Measurements from ENCODE around the gene HOXD13. TPM values are rescaled to one million over a fixed set of nuclear protein-coding genes. Genes with fewer than 3 reads are reported as not detected.
A peak's percentile ranks its signal among the peaks of the same experiment; 100 is the strongest.

Gene HOXD13
- total RNA-seq, 2 experiments from 2014 or later = not detected

- ATAC-seq (ENCODE audit: low read depth) (no peak), DNase-seq (no peak)
- Mint-ChIP-seq H3K36me3 (peaks cover 4% of the 10 kb centered on the region), H3K4me3 (no peak overlapping the region), H3K4me1 (peaks cover 2% of the 10 kb centered on the region), H3K27me3 (peaks cover 84% of the 10 kb centered on the region), H3K27ac (no peak overlapping the region), H3K9me3 (peaks cover 8% of the 10 kb centered on the region)
- POLR2A ChIA-PET = no interaction called here
Observed at GRCh38 chr2:176111846-176112374, 19.4 kb downstream of the HOXD13 start.

GRCh38 chr2:176112375-176113302, 20.1 kb downstream of the HOXD13 start:
- POLR2A ChIA-PET = no interaction called here
- Mint-ChIP-seq H3K27ac (no peak overlapping the region), H3K4me3 (no peak overlapping the region), H3K27me3 (peaks cover 87% of the 10 kb centered on the region), H3K36me3 (peaks cover 5% of the 10 kb centered on the region), H3K4me1 (peaks cover 2% of the 10 kb centered on the region), H3K9me3 (peaks cover 8% of the 10 kb centered on the region)
- DNase-seq (no peak), ATAC-seq (ENCODE audit: low read depth) (no peak)

GRCh38 chr2:176114120-176114929, 21.8 kb downstream of the HOXD13 start:
- no peak overlapping the region for H3K27ac Mint-ChIP-seq
- POLR2A ChIA-PET = no interaction called here

GRCh38 chr2:176114930-176115625, 22.6 kb downstream of the HOXD13 start:
- H3K9me3 Mint-ChIP-seq = peaks cover 8% of the 10 kb centered on the region
- no peak overlapping the region for H3K4me3 Mint-ChIP-seq
- ATAC-seq (ENCODE audit: low read depth) (no peak), DNase-seq (no peak)
- H3K36me3 Mint-ChIP-seq = peaks cover 3% of the 10 kb centered on the region
- H3K27me3 Mint-ChIP-seq = peaks cover 96% of the 10 kb centered on the region
- no peak overlapping the region for H3K27ac Mint-ChIP-seq
- POLR2A ChIA-PET = no interaction called here
- H3K4me1 Mint-ChIP-seq = peaks cover 2% of the 10 kb centered on the region

More at GRCh38 chr2:176114120-176114929, 21.8 kb downstream of the HOXD13 start:
- Mint-ChIP-seq H3K36me3 (peaks cover 5% of the 10 kb centered on the region), H3K9me3 (peaks cover 10% of the 10 kb centered on the region), H3K27me3 (peaks cover 96% of the 10 kb centered on the region), H3K4me1 (peaks cover 2% of the 10 kb centered on the region), H3K4me3 (no peak overlapping the region)
- ATAC-seq (ENCODE audit: low read depth) (no peak), DNase-seq (no peak)

GRCh38 chr2:176115883-176116813, 23.6 kb downstream of the HOXD13 start, which contains the start of gene HOXD10:
TSS of gene HOXD10 (plus strand) at chr2:176116778. CDS start at chr2:176116834, 56 bp downstream.
- Mint-ChIP-seq H3K27me3 (peaks cover 96% of the 10 kb centered on the region), H3K9me3 (peaks cover 8% of the 10 kb centered on the region), H3K4me1 (peaks cover 2% of the 10 kb centered on the region), H3K27ac (peak within 1 kb of the TSS; percentile 61), H3K36me3 (peaks cover 3% of the 10 kb centered on the region), H3K4me3 (no peak within 1 kb of the TSS)
- POLR2A ChIA-PET = no interaction called here
- DNase-seq = no peak
- no peak for ATAC-seq (ENCODE audit: low read depth)

- ATAC-seq (ENCODE audit: low read depth) (no peak), DNase-seq (no peak)
- peaks cover 8% of the 10 kb centered on the region for H3K9me3 Mint-ChIP-seq
- no peak overlapping the region for H3K4me3 Mint-ChIP-seq
- H3K27me3 Mint-ChIP-seq = peaks cover 89% of the 10 kb centered on the region
- H3K36me3 Mint-ChIP-seq = peaks cover 3% of the 10 kb centered on the region
- POLR2A ChIA-PET = no interaction called here
- H3K27ac Mint-ChIP-seq = peak overlapping the region; percentile 61
- peaks cover 2% of the 10 kb centered on the region for H3K4me1 Mint-ChIP-seq
Observed at GRCh38 chr2:176117162-176117822, 24.8 kb downstream of the HOXD13 start.

GRCh38 chr2:176117823-176118371, 25.4 kb downstream of the HOXD13 start:
- H3K9me3 Mint-ChIP-seq = peaks cover 8% of the 10 kb centered on the region
- H3K27ac Mint-ChIP-seq = no peak overlapping the region
- DNase-seq = no peak
- no peak for ATAC-seq (ENCODE audit: low read depth)
- peaks cover 3% of the 10 kb centered on the region for H3K36me3 Mint-ChIP-seq
- peaks cover 2% of the 10 kb centered on the region for H3K4me1 Mint-ChIP-seq
- POLR2A ChIA-PET = no interaction called here
- peaks cover 86% of the 10 kb centered on the region for H3K27me3 Mint-ChIP-seq
- H3K4me3 Mint-ChIP-seq = no peak overlapping the region

- ATAC-seq (ENCODE audit: low read depth) (no peak), DNase-seq (no peak)
- Mint-ChIP-seq H3K4me3 (no peak overlapping the region), H3K36me3 (peaks cover 3% of the 10 kb centered on the region), H3K4me1 (peaks cover 3% of the 10 kb centered on the region), H3K27ac (no peak overlapping the region), H3K9me3 (peaks cover 2% of the 10 kb centered on the region), H3K27me3 (peaks cover 84% of the 10 kb centered on the region)
- POLR2A ChIA-PET = no interaction called here
Observed at GRCh38 chr2:176118601-176119339, 26.2 kb downstream of the HOXD13 start.

- H3K4me1 Mint-ChIP-seq = peaks cover 7% of the 10 kb centered on the region
- peaks cover 84% of the 10 kb centered on the region for H3K27me3 Mint-ChIP-seq
- no peak overlapping the region for H3K27ac Mint-ChIP-seq
- H3K4me3 Mint-ChIP-seq = no peak overlapping the region
- H3K9me3 Mint-ChIP-seq = peaks cover 2% of the 10 kb centered on the region
- H3K36me3 Mint-ChIP-seq = peaks cover 3% of the 10 kb centered on the region
- ATAC-seq (ENCODE audit: low read depth) = no peak
- POLR2A ChIA-PET = no interaction called here
- peak; percentile 13 for DNase-seq
Observed at GRCh38 chr2:176120364-176121189, 28.1 kb downstream of the HOXD13 start.

- peaks cover 3% of the 10 kb centered on the region for H3K36me3 Mint-ChIP-seq
- no peak overlapping the region for H3K4me3 Mint-ChIP-seq
- ATAC-seq (ENCODE audit: low read depth) (no peak), DNase-seq (no peak)
- H3K27me3 Mint-ChIP-seq = peaks cover 84% of the 10 kb centered on the region
- POLR2A ChIA-PET = no interaction called here
- peaks cover 2% of the 10 kb centered on the region for H3K9me3 Mint-ChIP-seq
- peaks cover 7% of the 10 kb centered on the region for H3K4me1 Mint-ChIP-seq
- no peak overlapping the region for H3K27ac Mint-ChIP-seq
Observed at GRCh38 chr2:176121190-176122051, 28.9 kb downstream of the HOXD13 start.

Measured in activated naive CD8-positive, alpha-beta T cell treated with anti-CD3 and anti-CD28 coated beads, Interleukin-2, amount 10 ng/mL, durations not matched to agents 7 days and 5 days (primary cell).